Panc1 (cell line): ENCODE results near the gene ING2.

Experiments used
- CTCF ChIP-seq: fragments of 450-650 bp; IDR thresholded peaks from 2 replicates; pipeline ENCODE4 v1.5.1; 2017; ENCODE audit warnings: mild to moderate bottlenecking
- POLR2AphosphoS5 ChIP-seq: IDR thresholded peaks from 2 replicates; pipeline ENCODE4 v1.6.1; 2012; ENCODE audit warnings: mild to moderate bottlenecking, low read depth, low read length, moderate library complexity
- TF ChIP-seq, protein P1 (sequence below), 2 experiments: IDR thresholded peaks; 2 replicates each; pipeline ENCODE4 v1.6.1; 2011 to 2012; ENCODE audit warnings: low read depth in 2 of 2, control low read depth in 1 of 2, low read length in 1 of 2, mild to moderate bottlenecking in 1 of 2, moderate library complexity in 1 of 2; ENCODE audit not compliant: insufficient read depth in 1 of 2

DNA sequence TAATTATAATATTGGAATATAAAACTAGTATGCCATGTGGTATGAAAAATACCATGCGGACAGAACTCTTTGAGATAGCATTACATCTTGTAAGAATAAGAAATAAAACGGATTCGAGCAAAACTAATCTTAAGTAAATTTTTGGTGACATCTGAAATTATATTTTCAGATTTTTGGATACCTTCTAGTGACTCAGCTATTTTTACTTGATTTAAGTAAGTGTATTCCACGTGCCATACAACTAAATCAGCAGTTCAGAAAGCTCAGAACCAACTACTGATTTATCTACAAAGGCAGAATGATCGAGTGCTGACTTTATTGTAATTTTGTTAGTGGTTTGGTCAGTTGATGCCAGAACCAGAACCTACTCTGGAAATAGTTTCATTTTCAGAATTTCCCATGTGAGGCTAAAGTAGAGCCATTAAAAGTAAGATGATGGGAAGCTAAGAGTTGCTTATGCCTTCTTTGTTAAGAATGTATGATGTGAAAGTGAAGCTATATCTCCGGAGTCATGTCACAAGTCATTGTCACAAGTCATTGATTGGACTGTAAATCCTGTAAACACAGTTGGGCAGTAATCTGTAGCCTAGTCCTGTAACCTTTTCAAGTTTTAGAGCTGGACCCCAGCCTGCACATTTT lies 4.0 kb downstream of the ING2 start:
- TF ChIP-seq CTCF (no peak), POLR2AphosphoS5 (no peak)
- TF ChIP-seq, protein P1, sequence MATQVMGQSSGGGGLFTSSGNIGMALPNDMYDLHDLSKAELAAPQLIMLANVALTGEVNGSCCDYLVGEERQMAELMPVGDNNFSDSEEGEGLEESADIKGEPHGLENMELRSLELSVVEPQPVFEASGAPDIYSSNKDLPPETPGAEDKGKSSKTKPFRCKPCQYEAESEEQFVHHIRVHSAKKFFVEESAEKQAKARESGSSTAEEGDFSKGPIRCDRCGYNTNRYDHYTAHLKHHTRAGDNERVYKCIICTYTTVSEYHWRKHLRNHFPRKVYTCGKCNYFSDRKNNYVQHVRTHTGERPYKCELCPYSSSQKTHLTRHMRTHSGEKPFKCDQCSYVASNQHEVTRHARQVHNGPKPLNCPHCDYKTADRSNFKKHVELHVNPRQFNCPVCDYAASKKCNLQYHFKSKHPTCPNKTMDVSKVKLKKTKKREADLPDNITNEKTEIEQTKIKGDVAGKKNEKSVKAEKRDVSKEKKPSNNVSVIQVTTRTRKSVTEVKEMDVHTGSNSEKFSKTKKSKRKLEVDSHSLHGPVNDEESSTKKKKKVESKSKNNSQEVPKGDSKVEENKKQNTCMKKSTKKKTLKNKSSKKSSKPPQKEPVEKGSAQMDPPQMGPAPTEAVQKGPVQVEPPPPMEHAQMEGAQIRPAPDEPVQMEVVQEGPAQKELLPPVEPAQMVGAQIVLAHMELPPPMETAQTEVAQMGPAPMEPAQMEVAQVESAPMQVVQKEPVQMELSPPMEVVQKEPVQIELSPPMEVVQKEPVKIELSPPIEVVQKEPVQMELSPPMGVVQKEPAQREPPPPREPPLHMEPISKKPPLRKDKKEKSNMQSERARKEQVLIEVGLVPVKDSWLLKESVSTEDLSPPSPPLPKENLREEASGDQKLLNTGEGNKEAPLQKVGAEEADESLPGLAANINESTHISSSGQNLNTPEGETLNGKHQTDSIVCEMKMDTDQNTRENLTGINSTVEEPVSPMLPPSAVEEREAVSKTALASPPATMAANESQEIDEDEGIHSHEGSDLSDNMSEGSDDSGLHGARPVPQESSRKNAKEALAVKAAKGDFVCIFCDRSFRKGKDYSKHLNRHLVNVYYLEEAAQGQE (IDR thresholded peaks at IDR 0.05; ENCODE audit: insufficient read depth in 1 of 2, low read depth in 2 of 2, low read length in 1 of 2) = no peak
